SIG-M5 treated with dmso at 0.1 percent for 504 hours (cell line): ENCODE measurements around the gene C19orf85.

ENCODE experiments used
- DNase-seq: peaks from one replicate; lab custom pipeline; 2025; ENCODE audit not compliant: unreplicated experiment; lab: John Stamatoyannopoulos, UW

The C19orf85 gene

GRCh38 chr19:55489711-55490477, 25.3 kb upstream of the C19orf85 start:
- DNase-seq = no peak

- no peak for DNase-seq
Measured at GRCh38 chr19:55488986-55489710, 24.6 kb upstream of the C19orf85 start.

GRCh38 chr19:55487924-55488687, 23.6 kb upstream of the C19orf85 start, which contains the start of gene SSC5D:
SSC5D (plus strand) TSS chr19:55488436; CDS start chr19:55488590, 154 bp downstream.
- no peak for DNase-seq

GRCh38 chr19:55486971-55487923, 22.7 kb upstream of the C19orf85 start:
- DNase-seq = no peak

GRCh38 chr19:55486043-55486970, 21.8 kb upstream of the C19orf85 start:
- no peak for DNase-seq

- no peak for DNase-seq
Measured at GRCh38 chr19:55485439-55486011, 21.0 kb upstream of the C19orf85 start.

GRCh38 chr19:55484593-55485438, 20.3 kb upstream of the C19orf85 start, which contains the start of gene NAT14:
NAT14 (plus strand) TSS chr19:55485188; CDS start chr19:55485709, 521 bp downstream.
- DNase-seq = no peak

- no peak for DNase-seq
Measured at GRCh38 chr19:55483706-55484592, 19.4 kb upstream of the C19orf85 start.

- no peak for DNase-seq
Measured at GRCh38 chr19:55482967-55483705, 18.6 kb upstream of the C19orf85 start.

- no peak for DNase-seq
Measured at GRCh38 chr19:55482156-55482961, 17.8 kb upstream of the C19orf85 start.

GRCh38 chr19:55481794-55482155, 17.2 kb upstream of the C19orf85 start:
- no peak for DNase-seq

- DNase-seq = no peak
Measured at GRCh38 chr19:55481148-55481793, 16.7 kb upstream of the C19orf85 start.

GRCh38 chr19:55479451-55480230, 15.1 kb upstream of the C19orf85 start:
- no peak for DNase-seq

GRCh38 chr19:55479045-55479444, 14.5 kb upstream of the C19orf85 start:
- no peak for DNase-seq
